Heart left ventricle (tissue), 16 donors: ENCODE measurements around the gene ACOX2. TPM values are rescaled to one million over a fixed set of nuclear protein-coding genes. Genes with fewer than 3 reads are reported as not detected.

Experiments used
- ATAC-seq, 4 donors: fragments of 200-7000 bp; cut with Tn5 transposase; one replicate each; pipeline ENCODE4 v1.9.1; 2020 to 2022; ENCODE audit warnings: moderate library complexity in 4 of 4, mild to moderate bottlenecking in 3 of 4, moderate number of reproducible peaks in 1 of 4
- DNase-seq, 5 donors: peaks; one replicate each; pipeline ENCODE4 v3.0.0-alpha.2; 2020
- H3K27ac ChIP-seq, 12 donors: fragments of 200-600 bp; sonication (generic) in 4 of 12; one replicate each; pipeline versions ENCODE4 v1.5.0 to v1.8.0; 2016 to 2022; ENCODE audit warnings: mild to moderate bottlenecking in 2 of 12
- H3K27me3 ChIP-seq, 9 donors: fragments of 200-600 bp; sonication (generic) in 2 of 9; one replicate each; pipeline versions ENCODE4 v1.5.1 to v1.8.0; 2016 to 2022; ENCODE audit warnings: mild to moderate bottlenecking in 3 of 9
- H3K36me3 ChIP-seq, 9 donors: fragments of 200-600 bp; sonication (generic) in 2 of 9; one replicate each; pipeline versions ENCODE4 v1.5.0 to v1.8.0; 2018 to 2022; ENCODE audit warnings: mild to moderate bottlenecking in 2 of 9
- H3K4me1 ChIP-seq, 12 donors: fragments of 200-600 bp; sonication (generic) in 4 of 12; one replicate each; pipeline versions ENCODE4 v1.5.0 to v1.8.0; 2016 to 2022; ENCODE audit warnings: mild to moderate bottlenecking in 3 of 12
- H3K4me3 ChIP-seq, 12 donors: fragments of 200-600 bp; sonication (generic) in 4 of 12; one replicate each; pipeline versions ENCODE4 v1.5.0 to v1.8.0; 2017 to 2022; ENCODE audit warnings: mild to moderate bottlenecking in 9 of 12, moderate library complexity in 4 of 12
- H3K9me3 ChIP-seq, 12 donors: fragments of 200-600 bp; sonication (generic) in 4 of 12; one replicate each; pipeline versions ENCODE4 v1.5.0 to v1.8.0; 2016 to 2022; ENCODE audit warnings: mild to moderate bottlenecking in 1 of 12
- POLR2A ChIP-seq, 2 donors: fragments of 450-650 bp; IDR thresholded peaks; one replicate each; pipeline ENCODE4 v1.6.1; 2017; ENCODE audit warnings: antibody characterized with exemption in 2 of 2, mild to moderate bottlenecking in 2 of 2, moderate library complexity in 2 of 2
- WGBS, 4 donors: extraction: QIAGEN DNeasy Blood & Tissue Kit in 2 of 4; methylation state at CpG; one replicate each; pipeline versions ENCODE4 v1.1.5 to v1.1.7; 2013 to 2018; 5-methylcytosine and 5-hydroxymethylcytosine counted together
- intact Hi-C, 10 donors: fragments of 100-400 bp; cut with DNase I; formaldehyde crosslinking; loops; one replicate each; pipeline versions ENCODE4 v1.11.1 to v1.14.2; 2022
- polyA plus RNA-seq, 2 donors: library from polyadenylated mRNA; stranded (reverse); fragments of 200-250 nt; gene quantifications; one replicate each; pipeline ENCODE4 v1.2.3, GENCODE V29; 2013
- total RNA-seq, 9 donors: library from RNA; depleted of rRNA in 2 of 9; stranded (reverse); fragments of >200 nt in 2 of 9; fragmentation: NEBNext Ultra II Directional in 3 of 9; extraction: Animal tissue kit (Norgen Biotek cat#: 25700) in 3 of 9; gene quantifications; one replicate each; pipeline versions ENCODE4 v1.1.0 to v1.2.4, GENCODE V29; 2016 to 2023
- TF ChIP-seq, protein P1 (sequence below), 12 donors: fragments of 200-600 bp; sonication (generic) in 4 of 12; IDR thresholded peaks; one replicate each; pipeline versions ENCODE4 v1.5.0 to v1.8.0; 2018 to 2022; ENCODE audit warnings: antibody characterized with exemption in 12 of 12, mild to moderate bottlenecking in 5 of 12
- donor health status: ischemic (EF 13 %, LVEDD 7.1; RV severe dilation, severe dysfunction).
- donor health status: healthy with polysubstance abuse.
- donor health status: DM: no; HTN: yes; CAD: no.
- donor health status: DM: no; HTN: no; CAD: no.
- donor health status: ischemic (EF 25% LVEDD 6.9; RV normal size, moderate dysfunction).
- donor health status: ischemic (EF 25% LVEDD 5.7; RV mildly dilated, moderate dysfunction).
- donor health status: healthy.
- donor health status: DM: yes; HTN: yes; CAD: no.
- donor health status: ischemic (EF 35%, LVEDD 5.7; RV mildly dilated, moderate dysfunction).
- donor health status: nonischemic (EF 11% LVEDD 7.7; RV severe dilation, severe dysfunction).
- donor health status: DM: yes; HTN: yes; CAD: no.
- donor health status: PGD.
- donor health status: ischemic (EF 29% LVEDD 5.4; RV normal size, mild dysfunction).
- donor health status: nonischemic (EF 23%, LVEDD 6.1; RV moderate dilation, normal function).

The ACOX2 gene
- total and polyA plus RNA-seq, 11 donors, result 6.6 to 41.9 (median 31.1) TPM

DNA sequence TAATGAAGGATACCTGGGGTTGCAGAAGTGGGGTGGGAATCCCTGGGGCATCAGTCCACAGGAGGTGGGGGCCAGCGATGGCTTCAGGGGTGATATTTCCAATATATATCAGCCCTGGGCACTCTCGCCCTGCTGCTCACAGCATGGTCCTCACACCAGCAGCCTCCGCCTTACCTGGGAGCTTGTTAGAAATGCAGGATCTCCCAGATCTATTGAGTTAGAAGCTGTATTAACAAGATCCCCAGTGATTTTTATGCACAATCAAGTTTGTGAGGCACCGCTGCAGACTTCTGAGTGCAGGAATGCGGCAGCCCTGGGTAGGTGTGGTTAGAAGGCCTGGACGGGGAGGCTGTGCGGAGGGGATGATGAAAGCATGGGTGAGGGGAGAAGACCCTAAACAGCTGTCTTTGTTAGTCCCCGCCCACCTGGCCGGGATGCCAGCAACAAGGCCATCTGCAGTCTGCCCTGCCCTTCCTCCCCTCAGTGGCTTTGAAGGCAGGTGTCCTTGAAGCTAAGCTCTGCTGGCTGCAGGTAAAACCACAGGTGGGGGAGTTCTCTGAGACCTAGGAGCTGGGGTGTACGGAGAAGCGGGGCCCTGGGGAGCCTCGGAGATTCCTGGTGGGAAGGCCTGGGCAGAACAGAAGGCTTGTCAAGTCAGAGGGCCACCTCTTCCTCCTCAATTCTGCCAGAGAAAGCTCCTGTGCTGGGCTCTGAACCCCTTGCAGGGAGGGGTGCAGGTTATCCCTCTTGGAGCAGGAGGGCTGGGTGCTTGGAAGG, 28.8 kb upstream of the ACOX2 start:
- ATAC-seq (no peak), DNase-seq (no peak)
- H3K27ac ChIP-seq, result peak overlapping the region in 1 of 12 donors; percentile 67
- H3K4me3 ChIP-seq, result no peak overlapping the region
- WGBS, 4 donors, result 91 to 96% (median 93%) methylated on average over 11 to 12 of the region's 12 CpGs
- peaks cover 0 to 59% (median 32%) of the 10 kb centered on the region in 9 donors for H3K36me3 ChIP-seq
- H3K4me1 ChIP-seq, result peaks cover 0 to 22% (median 5%) of the 10 kb centered on the region in 12 donors
- intact Hi-C loops, result no loop called here
- H3K27me3 ChIP-seq, result no peaks in the 10 kb centered on the region
- peaks cover 0 to 3% (median 0%) of the 10 kb centered on the region in 12 donors for H3K9me3 ChIP-seq
- TF ChIP-seq POLR2A (IDR thresholded peaks at IDR 0.05), result no peak
- TF ChIP-seq, protein P1, sequence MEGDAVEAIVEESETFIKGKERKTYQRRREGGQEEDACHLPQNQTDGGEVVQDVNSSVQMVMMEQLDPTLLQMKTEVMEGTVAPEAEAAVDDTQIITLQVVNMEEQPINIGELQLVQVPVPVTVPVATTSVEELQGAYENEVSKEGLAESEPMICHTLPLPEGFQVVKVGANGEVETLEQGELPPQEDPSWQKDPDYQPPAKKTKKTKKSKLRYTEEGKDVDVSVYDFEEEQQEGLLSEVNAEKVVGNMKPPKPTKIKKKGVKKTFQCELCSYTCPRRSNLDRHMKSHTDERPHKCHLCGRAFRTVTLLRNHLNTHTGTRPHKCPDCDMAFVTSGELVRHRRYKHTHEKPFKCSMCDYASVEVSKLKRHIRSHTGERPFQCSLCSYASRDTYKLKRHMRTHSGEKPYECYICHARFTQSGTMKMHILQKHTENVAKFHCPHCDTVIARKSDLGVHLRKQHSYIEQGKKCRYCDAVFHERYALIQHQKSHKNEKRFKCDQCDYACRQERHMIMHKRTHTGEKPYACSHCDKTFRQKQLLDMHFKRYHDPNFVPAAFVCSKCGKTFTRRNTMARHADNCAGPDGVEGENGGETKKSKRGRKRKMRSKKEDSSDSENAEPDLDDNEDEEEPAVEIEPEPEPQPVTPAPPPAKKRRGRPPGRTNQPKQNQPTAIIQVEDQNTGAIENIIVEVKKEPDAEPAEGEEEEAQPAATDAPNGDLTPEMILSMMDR (IDR thresholded peaks at IDR 0.05), result no peak

DNA sequence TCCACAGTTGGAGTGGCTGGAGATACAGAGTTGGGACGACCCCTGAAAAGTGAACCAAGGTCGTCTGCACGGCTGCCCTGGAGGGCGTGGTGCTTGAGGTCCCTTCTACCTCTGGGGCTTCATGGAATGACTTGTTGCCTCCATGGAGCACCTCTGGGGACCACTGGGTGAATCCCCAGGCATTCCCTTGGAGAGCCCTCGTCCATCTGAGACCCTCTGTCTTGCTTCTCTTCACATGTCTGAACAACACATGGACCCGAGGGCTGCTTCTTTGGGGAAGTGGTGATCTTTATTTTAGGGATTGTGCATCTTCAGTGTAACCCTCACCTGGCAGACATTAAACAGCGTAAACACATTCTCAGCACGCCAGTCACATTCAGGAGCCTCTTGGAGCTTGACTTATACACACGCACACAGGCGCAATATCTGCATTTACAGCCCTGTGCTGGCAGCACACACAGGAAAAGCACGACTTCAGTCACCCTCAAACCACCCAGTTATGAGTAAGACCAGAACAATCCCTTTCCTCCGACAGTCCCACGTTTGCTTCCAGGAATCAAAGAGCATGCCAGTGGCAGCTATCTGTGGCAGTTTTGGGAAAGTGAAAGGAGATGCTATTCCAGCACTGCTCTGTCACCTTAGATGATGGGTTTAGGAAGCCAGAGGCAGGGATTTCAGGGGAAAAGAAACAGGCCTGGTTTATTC, 27.6 kb upstream of the ACOX2 start:
- Histone ChIP-seq H3K27me3 (no peaks in the 10 kb centered on the region), H3K4me1 (peaks cover 0 to 21% (median 5%) of the 10 kb centered on the region in 12 donors), H3K9me3 (peaks cover 0 to 3% (median 0%) of the 10 kb centered on the region in 12 donors), H3K27ac (peak overlapping the region in 5 of 12 donors; percentile 9 to 67 (median 36)), H3K4me3 (no peak overlapping the region), H3K36me3 (peaks cover 0 to 56% (median 32%) of the 10 kb centered on the region in 9 donors)
- peak in 3 of 4 donors; percentile 39 to 57 (median 51) for ATAC-seq
- WGBS, 4 donors, result 69 to 75% (median 73%) methylated on average over 10 to 13 of the region's 13 CpGs
- intact Hi-C loops, result no loop called here
- TF ChIP-seq, protein P1 (IDR thresholded peaks at IDR 0.05), result no peak
- TF ChIP-seq POLR2A (IDR thresholded peaks at IDR 0.05), result no peak
- no peak for DNase-seq

DNA sequence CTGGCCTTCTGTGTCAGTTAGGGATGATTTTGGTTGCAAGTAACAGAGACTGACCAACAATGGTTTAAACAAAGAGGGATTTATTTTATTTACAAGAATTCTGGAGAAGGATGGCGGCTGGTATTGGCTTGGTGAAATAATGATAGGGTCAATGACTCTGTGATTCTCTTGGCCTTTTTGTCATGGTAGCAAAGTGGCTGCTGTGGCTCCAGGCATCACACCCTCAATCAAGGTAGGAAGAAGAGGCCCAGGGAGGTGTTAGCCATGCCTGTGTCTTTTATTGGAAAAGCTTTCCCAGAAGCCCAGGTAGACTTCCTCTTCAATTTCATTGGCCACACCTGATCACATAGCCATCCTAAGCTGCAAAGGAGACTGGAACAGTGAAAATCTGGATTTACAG, 27.1 kb upstream of the ACOX2 start:
- TF ChIP-seq, protein P1 (IDR thresholded peaks at IDR 0.05), result no peak
- peaks cover 0 to 3% (median 0%) of the 10 kb centered on the region in 12 donors for H3K9me3 ChIP-seq
- 97 to 100% (median 99%) methylated on average over 1 of the region's 1 CpG for WGBS, 4 donors
- intact Hi-C loops, result no loop called here
- no peak overlapping the region for H3K4me3 ChIP-seq
- H3K27me3 ChIP-seq, result no peaks in the 10 kb centered on the region
- ATAC-seq (no peak), DNase-seq (no peak)
- peak overlapping the region in 4 of 12 donors; percentile 9 to 57 (median 46) for H3K27ac ChIP-seq
- peaks cover 0 to 52% (median 32%) of the 10 kb centered on the region in 9 donors for H3K36me3 ChIP-seq
- peaks cover 0 to 17% (median 4%) of the 10 kb centered on the region in 12 donors for H3K4me1 ChIP-seq
